ENCODE results near the gene SMAD1.
"Not testable (repeated sequence)": the region's sequence is repeated elsewhere in the genome, so short reads cannot be mapped to it uniquely, and the experiment has no call there.

Gene SMAD1

DNA sequence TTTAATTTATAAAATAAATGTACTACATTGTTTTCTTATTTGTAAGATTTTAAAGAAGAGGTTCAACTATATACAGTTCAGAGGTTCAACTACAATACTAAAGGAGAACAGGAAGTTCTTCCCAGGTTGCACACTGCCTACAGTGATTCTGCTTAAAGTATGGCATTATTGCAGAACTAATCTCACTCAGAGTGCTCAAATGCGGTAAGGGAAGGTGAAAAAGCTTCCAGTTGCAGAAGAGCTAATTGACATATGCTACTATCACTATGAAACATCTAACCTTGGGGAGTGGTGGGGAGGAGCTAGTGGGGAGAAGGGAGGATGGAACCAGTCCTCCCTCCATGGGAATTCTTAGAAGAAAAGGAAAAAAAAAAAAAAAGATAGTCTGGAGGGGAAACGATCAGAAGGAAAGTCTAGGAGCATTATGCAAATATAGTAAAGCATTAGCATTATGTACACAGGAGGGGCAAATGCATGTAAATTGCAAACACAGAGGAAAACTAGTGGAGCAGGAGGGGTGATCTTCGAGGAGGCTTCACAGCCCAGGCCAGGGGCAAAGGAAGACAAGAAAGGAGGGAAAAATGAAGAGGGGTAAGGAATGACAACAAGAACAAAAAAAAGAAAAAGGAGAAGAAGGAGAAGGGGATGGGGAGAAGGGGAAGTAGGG is 105.6 kb downstream of the SMAD1 start:
- no peak for DNase-seq
- in situ Hi-C loops (cut with HindIII; ENCODE audit: low pct_ligation_motif_present, low pct_unique_long_range_greater_than_20kb, low sequenced_read_pairs), result no loop called here

DNA sequence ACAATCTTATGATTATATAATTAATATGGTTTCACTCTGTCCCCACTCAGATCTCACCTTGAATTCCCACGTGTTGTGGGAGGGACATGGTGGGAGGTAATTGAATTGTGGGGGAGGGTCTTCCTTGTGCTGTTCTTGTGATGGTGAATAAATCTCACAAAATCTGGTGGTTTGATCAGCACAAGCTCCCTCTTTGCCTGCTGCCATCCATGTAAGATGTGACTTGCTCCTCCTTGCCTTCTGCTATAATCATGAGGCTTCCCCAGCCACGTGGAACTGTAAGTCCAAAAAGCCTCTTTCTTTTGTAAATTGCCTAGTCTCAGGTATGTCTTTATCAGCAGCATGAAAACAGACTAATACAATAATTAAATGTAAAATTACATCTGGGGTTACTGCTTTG is 107.7 kb downstream of the SMAD1 start:
- in situ Hi-C loops (cut with HindIII; ENCODE audit: low pct_ligation_motif_present, low pct_unique_long_range_greater_than_20kb, low sequenced_read_pairs); DNase-seq: not testable (repeated sequence)

DNA sequence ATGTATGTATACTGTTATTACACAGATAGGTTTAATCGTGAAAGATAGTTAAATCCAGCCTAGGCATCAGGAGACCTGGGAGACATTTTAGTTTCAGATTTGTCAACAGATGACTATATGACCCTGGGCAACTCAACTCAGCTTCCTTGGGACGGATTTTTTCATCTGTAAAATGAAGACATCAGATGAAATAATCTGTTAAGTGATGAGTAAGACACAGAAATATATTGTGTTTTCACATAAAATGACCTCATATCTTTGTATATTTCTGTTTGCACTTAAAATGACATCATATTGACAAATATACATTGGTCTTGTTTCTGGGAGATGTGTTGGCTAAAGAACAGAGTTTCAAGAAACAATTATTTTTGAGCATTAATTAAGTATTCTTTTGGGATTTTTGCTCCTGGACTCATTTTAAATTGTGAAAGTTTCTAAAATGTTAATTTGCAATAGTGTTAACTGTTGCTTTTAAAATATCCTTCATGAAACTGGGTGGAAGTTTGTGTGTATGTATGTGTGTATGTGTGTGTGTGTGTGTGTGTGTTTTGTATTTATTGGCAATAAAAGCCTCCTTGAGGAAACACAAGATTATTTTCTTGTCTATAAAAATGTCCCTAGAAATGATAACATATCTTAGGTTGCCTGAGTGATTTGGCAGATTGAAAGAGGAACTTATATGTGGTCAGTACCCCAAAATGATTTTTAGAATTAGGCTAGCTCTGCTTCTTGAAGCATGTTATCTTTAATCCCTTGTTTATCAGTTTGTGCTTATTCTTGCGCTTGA is 108.5 kb downstream of the SMAD1 start:
- in situ Hi-C loops (cut with HindIII; ENCODE audit: low pct_ligation_motif_present, low pct_unique_long_range_greater_than_20kb, low sequenced_read_pairs), result no loop called here
- no peak for DNase-seq

DNA sequence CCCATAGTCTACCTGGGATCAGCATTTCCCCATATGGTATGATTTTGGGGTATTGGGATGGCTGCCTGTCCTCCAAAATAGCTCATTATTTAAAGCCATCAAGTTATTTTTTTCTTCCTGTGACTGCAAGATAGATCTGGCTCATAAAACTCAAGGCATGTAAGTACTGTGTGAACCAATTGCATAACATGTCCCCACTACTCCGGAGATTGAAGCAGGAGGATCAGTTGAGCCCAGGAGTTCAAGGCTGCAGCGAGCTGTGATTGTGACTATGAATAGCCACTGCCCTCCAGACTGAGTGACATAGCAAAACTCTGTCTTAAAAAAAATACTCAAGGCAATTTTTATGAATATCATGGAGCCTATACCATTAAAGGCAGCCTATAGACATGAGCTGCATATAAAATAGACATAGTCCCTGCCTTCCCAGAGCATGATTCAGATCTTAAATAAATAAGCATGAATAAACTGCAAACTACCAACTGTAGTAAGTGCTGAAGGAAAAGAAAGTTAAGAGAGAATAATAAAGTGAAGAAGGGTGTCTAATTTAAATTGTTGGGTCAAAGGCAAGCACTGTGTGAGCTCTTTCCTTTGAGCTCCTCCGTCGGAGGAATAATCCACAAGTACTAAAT is 120.6 kb downstream of the SMAD1 start:
- in situ Hi-C loops (cut with HindIII; ENCODE audit: low pct_ligation_motif_present, low pct_unique_long_range_greater_than_20kb, low sequenced_read_pairs), result no loop called here
- DNase-seq, result no peak

DNA sequence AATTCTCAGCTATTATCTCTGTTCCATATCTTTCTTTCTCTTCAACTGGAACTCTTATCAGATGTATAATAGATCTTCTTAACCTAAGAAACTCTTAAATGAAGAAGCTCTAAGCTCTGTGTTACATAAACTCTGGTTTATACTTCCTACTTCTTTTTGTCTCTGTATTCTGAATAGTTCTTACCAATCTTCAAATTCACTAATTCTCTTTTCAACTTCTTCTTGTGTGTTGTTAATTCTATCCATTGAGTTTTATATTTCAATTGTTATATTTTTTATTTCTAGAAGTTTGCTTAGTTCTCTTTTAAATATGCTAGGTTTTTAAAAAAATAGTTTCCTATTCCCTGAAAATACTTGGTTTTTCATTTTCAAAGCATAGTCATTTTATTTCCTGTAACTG is 124.3 kb downstream of the SMAD1 start:
- in situ Hi-C loops (cut with HindIII; ENCODE audit: low pct_ligation_motif_present, low pct_unique_long_range_greater_than_20kb, low sequenced_read_pairs), result no loop called here
- no peak for DNase-seq
